Right renal pelvis (tissue), 4 donors: ENCODE results near the gene CDHR1. TPM values are rescaled to one million over a fixed set of nuclear protein-coding genes. Genes with fewer than 3 reads are reported as not detected.

Source experiments
- DNase-seq, 4 donors: peaks; one replicate each; pipeline ENCODE4 v3.0.0-alpha.2; 2013; ENCODE audit warnings: low read depth in 4 of 4, low spot score in 3 of 4, missing footprints in 1 of 4
- polyA plus RNA-seq, 4 donors: library from polyadenylated mRNA; unstranded; fragments of 120-200 nt; gene quantifications; one replicate each; pipeline ENCODE4 v1.2.1, GENCODE V29; 2013; ENCODE audit not compliant: insufficient read length in 4 of 4

The CDHR1 gene
- polyA plus RNA-seq, 4 donors = 0.96 to 1.2 (median 1.0) TPM

DNA sequence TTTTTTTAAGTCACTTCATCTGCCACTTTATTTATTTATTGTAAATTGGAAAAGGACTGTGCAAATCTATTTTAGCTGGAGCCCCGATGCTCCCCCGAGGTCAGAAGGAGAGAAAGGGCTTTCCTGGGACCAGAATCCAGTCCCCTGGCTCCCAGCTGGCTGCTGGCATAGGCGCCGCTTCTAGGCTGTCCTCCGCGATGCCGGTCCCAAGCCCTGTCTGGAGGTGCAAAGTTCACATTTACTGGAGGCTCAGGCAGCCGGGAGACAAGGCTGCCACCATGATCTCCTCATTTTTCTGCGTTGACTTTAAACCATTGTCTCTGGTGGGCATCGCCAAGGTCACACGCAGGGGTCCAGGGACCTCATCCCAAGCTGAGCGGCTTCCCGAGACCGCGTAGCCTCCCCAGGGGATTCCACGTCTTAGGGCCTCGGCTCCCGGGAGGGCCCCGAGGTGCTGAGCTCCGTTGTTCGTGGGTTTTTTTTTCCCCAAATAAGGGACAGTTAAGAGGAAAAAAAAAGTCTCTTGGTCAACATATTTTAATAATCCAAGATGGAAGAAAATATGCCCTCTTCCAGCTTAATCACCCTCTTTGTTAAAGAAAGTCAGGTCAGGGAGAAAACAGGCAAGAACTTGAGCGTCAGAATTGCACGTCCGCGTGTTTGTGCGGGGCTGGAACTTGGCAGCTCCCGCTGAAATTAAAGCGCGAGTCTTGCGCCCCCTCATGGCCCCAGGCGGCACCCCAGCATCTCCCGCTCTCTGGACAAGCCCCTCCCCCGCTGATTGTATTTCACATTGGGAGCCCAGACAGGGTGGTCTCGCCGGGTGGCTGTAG lies 62.4 kb downstream of the CDHR1 start:
- DNase-seq = peak in 3 of 4 donors; percentile 5 to 11 (median 6)

GRCh38 chr10:84257343-84258020 lies 63.1 kb downstream of the CDHR1 start:
- DNase-seq = no peak

DNA sequence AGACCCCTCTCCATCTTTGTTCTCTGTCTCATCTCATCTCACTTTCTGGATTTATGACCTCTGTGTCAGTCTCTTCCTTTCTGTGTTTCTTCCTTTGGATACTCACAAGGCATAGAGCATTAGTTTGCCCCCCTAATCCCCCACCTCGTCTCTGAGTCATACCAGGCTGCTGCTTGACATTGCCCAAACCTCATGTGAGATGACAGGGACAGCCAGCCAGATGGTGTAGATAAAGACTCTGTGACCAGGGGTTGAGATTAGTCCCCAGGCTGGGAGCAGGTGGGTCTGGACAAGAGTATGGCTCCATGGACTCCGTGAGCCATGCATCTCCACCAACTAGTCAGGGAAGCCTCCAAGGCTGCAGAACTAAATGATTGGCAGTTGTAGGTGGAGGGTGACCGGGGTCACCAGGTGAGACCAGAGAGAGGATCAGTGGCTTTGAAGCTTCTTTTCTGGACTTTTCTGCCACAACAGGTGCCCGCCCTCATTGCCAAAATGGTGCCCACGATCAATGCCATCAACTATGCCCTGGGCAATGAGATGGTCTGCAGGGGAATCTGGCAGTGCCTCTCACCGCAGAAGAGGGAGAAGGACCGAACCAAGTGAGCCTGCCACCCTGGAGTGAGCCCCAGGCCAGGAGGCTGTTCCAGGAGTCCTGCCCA lies 63.8 kb downstream of the CDHR1 start:
- DNase-seq = no peak

DNA sequence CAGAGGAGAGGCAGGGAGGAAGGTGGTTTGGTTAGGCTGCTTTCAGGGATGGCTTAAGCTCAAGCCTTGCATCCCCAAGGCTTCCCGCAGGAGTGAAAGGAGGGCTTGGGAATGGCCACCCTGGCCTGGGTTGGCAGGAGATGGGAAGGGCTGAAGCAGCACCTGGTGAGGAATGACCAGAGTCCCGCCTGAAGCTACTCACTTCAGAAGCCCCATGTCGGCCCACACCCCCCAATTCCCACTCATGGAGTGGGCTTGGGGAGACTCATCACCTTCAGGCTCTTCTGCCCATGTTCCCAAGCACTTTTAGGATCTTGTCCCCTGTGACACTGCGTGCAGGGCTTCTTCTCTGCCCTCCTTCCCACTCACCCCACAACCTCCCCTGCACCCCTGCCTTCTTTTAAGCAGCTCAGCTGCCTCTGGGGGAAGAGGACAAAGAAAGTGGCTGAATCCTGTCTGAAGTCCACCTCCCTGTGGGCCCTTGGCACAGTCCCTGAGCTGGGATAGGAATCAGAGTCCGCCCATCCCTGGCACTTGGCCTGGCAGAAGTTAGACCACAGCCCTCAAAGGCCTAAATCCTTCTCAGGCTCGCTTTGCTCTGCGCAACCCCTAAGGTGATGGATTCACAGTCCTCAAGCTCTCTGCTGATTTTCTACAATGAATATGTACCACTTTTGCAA lies 67.0 kb downstream of the CDHR1 start:
- DNase-seq = no peak

DNA sequence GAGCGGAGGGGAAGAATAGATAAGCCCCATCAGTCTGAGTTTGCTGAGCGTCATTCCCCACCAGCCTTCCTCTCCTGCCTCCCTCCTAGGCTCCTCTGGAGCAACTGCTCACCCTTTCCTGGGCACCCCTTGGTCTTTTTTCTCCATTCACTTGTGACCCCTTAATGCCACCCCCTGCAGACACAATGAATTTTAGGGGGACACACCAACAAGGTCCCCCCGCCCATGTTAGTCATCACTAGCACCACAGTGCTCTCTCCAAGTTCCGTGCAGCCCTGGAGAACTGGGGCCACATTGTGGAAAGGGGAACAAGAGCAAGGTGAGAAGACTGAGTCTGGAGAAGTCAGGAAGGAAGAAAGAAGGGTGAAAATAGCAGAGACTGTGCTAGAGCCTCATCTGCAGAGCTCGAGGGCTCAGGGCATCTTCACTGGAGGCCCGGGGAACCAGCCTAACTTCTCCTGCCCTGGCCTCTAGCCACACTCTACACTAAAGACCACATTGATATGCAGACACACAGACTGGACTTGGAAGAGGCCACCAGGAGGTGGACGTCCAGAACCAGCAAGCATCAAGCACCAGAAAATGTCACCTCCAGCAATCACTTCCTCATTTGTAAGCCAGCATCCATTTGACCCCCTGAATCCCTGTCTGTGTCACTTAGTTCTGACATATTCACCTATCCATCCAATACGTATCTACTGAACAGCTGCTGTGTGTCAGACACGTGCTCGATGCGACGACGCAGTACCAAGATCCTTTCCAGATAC lies 68.0 kb downstream of the CDHR1 start:
- DNase-seq = no peak

- DNase-seq = no peak
Observed at GRCh38 chr10:84263716-84264115, 69.4 kb downstream of the CDHR1 start.

GRCh38 chr10:84264611-84265141 lies 70.3 kb downstream of the CDHR1 start:
- DNase-seq = peak in 3 of 4 donors; percentile 20 to 34 (median 23)

- no peak for DNase-seq
Observed at GRCh38 chr10:84265418-84265817, 71.1 kb downstream of the CDHR1 start.

- no peak for DNase-seq
Observed at GRCh38 chr10:84267503-84268126, 73.3 kb downstream of the CDHR1 start.

GRCh38 chr10:84269162-84269561 lies 74.8 kb downstream of the CDHR1 start:
- no peak for DNase-seq

Other genes with a start within 250 kb of the CDHR1 start
- 100 to 1,000 TPM; 180 to 205 (median 193) TPM for gene GHITM, start 55.0 kb upstream of the CDHR1 start, polyA plus RNA-seq
- gene GPR15LG, start 20.7 kb upstream of the CDHR1 start, polyA plus RNA-seq = 1 to 10 TPM in 1 of 4 donors, under 1 TPM in 2, not detected in 1; 0.18 to 1.1 (median 0.78) TPM
- gene LRIT2, start 31.0 kb downstream of the CDHR1 start, polyA plus RNA-seq = not detected
- not detected for gene LRIT1, start 47.0 kb downstream of the CDHR1 start, polyA plus RNA-seq
- gene RGR, start 50.5 kb downstream of the CDHR1 start, polyA plus RNA-seq = under 1 TPM in 2 of 4 donors, not detected in 2; 0.13 to 0.34 TPM
- gene CCSER2, start 134.1 kb downstream of the CDHR1 start, polyA plus RNA-seq = 10 to 100 TPM; 26.7 to 39.4 (median 35.2) TPM